Esophagus (tissue), 2 donors: ENCODE data around the gene STXBP2. TPM values are rescaled to one million over a fixed set of nuclear protein-coding genes. Genes with fewer than 3 reads are reported as not detected.
"Not testable (repeated sequence)": the region's sequence is repeated elsewhere in the genome, so short reads cannot be mapped to it uniquely, and the experiment has no call there.

Experiments used
- H3K27ac ChIP-seq, 2 donors: one replicate each; pipeline ENCODE4 v1.5.1; 2013; ENCODE audit warnings: low read depth in 2 of 2, mild to moderate bottlenecking in 2 of 2, inconsistent platforms in 1 of 2, low read length in 1 of 2, moderate library complexity in 1 of 2
- H3K27me3 ChIP-seq, 2 donors: one replicate each; pipeline ENCODE4 v1.6.1; 2013; ENCODE audit warnings: low read length in 2 of 2, control low read depth in 1 of 2, mild to moderate bottlenecking in 1 of 2; ENCODE audit not compliant: insufficient read depth in 2 of 2, control insufficient read depth in 1 of 2
- H3K36me3 ChIP-seq, 2 donors: one replicate each; pipeline ENCODE4 v1.6.1; 2013; ENCODE audit warnings: low read length in 1 of 2; ENCODE audit not compliant: control insufficient read depth in 2 of 2, insufficient read depth in 2 of 2
- H3K4me1 ChIP-seq, 2 donors: one replicate each; pipeline ENCODE4 v1.6.1; 2013; ENCODE audit warnings: low read length in 1 of 2; ENCODE audit not compliant: control insufficient read depth in 2 of 2, insufficient read depth in 2 of 2
- H3K4me3 ChIP-seq, 2 donors: one replicate each; pipeline ENCODE4 v1.5.1; 2013; ENCODE audit warnings: low read length in 2 of 2, mild to moderate bottlenecking in 2 of 2, low read depth in 1 of 2, moderate library complexity in 1 of 2
- H3K9me3 ChIP-seq, 2 donors: one replicate each; pipeline ENCODE4 v1.6.1; 2013; ENCODE audit warnings: mild to moderate bottlenecking in 2 of 2, low read depth in 1 of 2, low read length in 1 of 2, moderate library complexity in 1 of 2; ENCODE audit not compliant: control insufficient read depth in 2 of 2, insufficient read depth in 1 of 2
- WGBS, 2 donors: extraction: QIAGEN DNeasy Blood & Tissue Kit; methylation state at CpG; one replicate each; pipeline ENCODE4 v1.1.7; 2013; 5-methylcytosine and 5-hydroxymethylcytosine counted together
- polyA plus RNA-seq, 2 donors: library from polyadenylated mRNA; stranded (reverse); fragments of 200-250 nt; gene quantifications; one replicate each; pipeline ENCODE4 v1.2.3, GENCODE V29; 2013
- donor health status: healthy with polysubstance abuse.
- donor health status: Bipolar disorder and iron deficiency.

STXBP2 gene
- polyA plus RNA-seq, 2 donors, result 73.2 to 88.7 TPM

GRCh38 chr19:7641290-7642276 is 4.7 kb downstream of the STXBP2 start:
- Histone ChIP-seq H3K36me3 (peaks cover 0 to 27% of the 10 kb centered on the region in 2 donors), H3K27me3 (no peaks in the 10 kb centered on the region), H3K4me1 (peaks cover 0 to 9% of the 10 kb centered on the region in 2 donors), H3K4me3 (no peak overlapping the region), H3K9me3 (no peaks in the 10 kb centered on the region), H3K27ac (no peak overlapping the region)
- WGBS, 2 donors, result 82 to 84% methylated on average over 38 to 43 of the region's 43 CpGs

GRCh38 chr19:7642295-7643030 is 5.6 kb downstream of the STXBP2 start:
- Histone ChIP-seq H3K27ac (no peak overlapping the region), H3K4me3 (no peak overlapping the region), H3K4me1 (peaks cover 0 to 8% of the 10 kb centered on the region in 2 donors), H3K27me3 (no peaks in the 10 kb centered on the region), H3K36me3 (peaks cover 0 to 32% of the 10 kb centered on the region in 2 donors), H3K9me3 (no peaks in the 10 kb centered on the region)
- 91% methylated on average over 27 of the region's 27 CpGs for WGBS, 2 donors

- H3K36me3 ChIP-seq, result peaks cover 0 to 32% of the 10 kb centered on the region in 2 donors
- no peak overlapping the region for H3K4me3 ChIP-seq
- no peaks in the 10 kb centered on the region for H3K9me3 ChIP-seq
- peaks cover 0 to 8% of the 10 kb centered on the region in 2 donors for H3K4me1 ChIP-seq
- H3K27ac ChIP-seq, result no peak overlapping the region
- 95% methylated on average over 8 of the region's 8 CpGs for WGBS, 2 donors
- no peaks in the 10 kb centered on the region for H3K27me3 ChIP-seq
Observed at GRCh38 chr19:7643031-7643415, 6.1 kb downstream of the STXBP2 start.

GRCh38 chr19:7643629-7644549 is 7.0 kb downstream of the STXBP2 start:
- not testable (repeated sequence) for H3K27me3 ChIP-seq, H3K27ac ChIP-seq, H3K4me3 ChIP-seq, H3K9me3 ChIP-seq, H3K4me1 ChIP-seq
- 48 to 86% methylated on average over 9 to 10 of the region's 10 CpGs for WGBS, 2 donors
- H3K36me3 ChIP-seq, result peaks cover 0 to 32% of the 10 kb centered on the region in 2 donors

- H3K4me3 ChIP-seq, result no peak overlapping the region
- H3K27ac ChIP-seq, result no peak overlapping the region
- peaks cover 0 to 29% of the 10 kb centered on the region in 2 donors for H3K36me3 ChIP-seq
- H3K9me3 ChIP-seq, result no peaks in the 10 kb centered on the region
- WGBS, 2 donors, result 91 to 94% methylated on average over 16 to 20 of the region's 20 CpGs
- H3K4me1 ChIP-seq, result peaks cover 0 to 8% of the 10 kb centered on the region in 2 donors
- no peaks in the 10 kb centered on the region for H3K27me3 ChIP-seq
Observed at GRCh38 chr19:7644550-7644877, 7.6 kb downstream of the STXBP2 start.

GRCh38 chr19:7645163-7645562 is 8.3 kb downstream of the STXBP2 start:
- H3K4me3 ChIP-seq, result no peak overlapping the region
- peaks cover 0 to 23% of the 10 kb centered on the region in 2 donors for H3K36me3 ChIP-seq
- WGBS, 2 donors, result 89 to 94% methylated on average over 14 of the region's 14 CpGs
- H3K4me1 ChIP-seq, result peaks cover 0 to 2% of the 10 kb centered on the region in 2 donors
- H3K27ac ChIP-seq, result no peak overlapping the region
- no peaks in the 10 kb centered on the region for H3K9me3 ChIP-seq
- H3K27me3 ChIP-seq, result no peaks in the 10 kb centered on the region

GRCh38 chr19:7645656-7646425 is 8.9 kb downstream of the STXBP2 start:
- H3K4me1 ChIP-seq, result no peaks in the 10 kb centered on the region
- WGBS, 2 donors, result 69 to 80% methylated on average over 20 of the region's 20 CpGs
- no peaks in the 10 kb centered on the region for H3K9me3 ChIP-seq
- no peaks in the 10 kb centered on the region for H3K27me3 ChIP-seq
- H3K36me3 ChIP-seq, result peaks cover 0 to 19% of the 10 kb centered on the region in 2 donors
- no peak overlapping the region for H3K27ac ChIP-seq
- H3K4me3 ChIP-seq, result no peak overlapping the region

- Histone ChIP-seq H3K9me3 (no peaks in the 10 kb centered on the region), H3K27me3 (no peaks in the 10 kb centered on the region), H3K36me3 (peaks cover 0 to 19% of the 10 kb centered on the region in 2 donors), H3K4me3 (no peak overlapping the region), H3K4me1 (no peaks in the 10 kb centered on the region), H3K27ac (no peak overlapping the region)
- WGBS, 2 donors, result 80 to 92% methylated on average over 7 to 8 of the region's 8 CpGs
Observed at GRCh38 chr19:7646426-7646700, 9.5 kb downstream of the STXBP2 start.
